Psoas muscle (tissue), 8 donors: ENCODE data around the gene SCT. TPM values are rescaled to one million over a fixed set of nuclear protein-coding genes. Genes with fewer than 3 reads are reported as not detected.

Source experiments
- ATAC-seq, 4 donors: fragments of 200-7000 bp; cut with Tn5 transposase; one replicate each; pipeline ENCODE4 v1.9.1; 2020; ENCODE audit warnings: moderate library complexity in 3 of 4, mild to moderate bottlenecking in 2 of 4
- DNase-seq, 2 donors: peaks; one replicate each; pipeline ENCODE4 v3.0.0-alpha.2; 2020
- H3K27ac ChIP-seq: fragments of 200-600 bp; one replicate; pipeline ENCODE4 v1.8.0; 2022
- H3K27me3 ChIP-seq, 3 donors: fragments of 200-600 bp in 1 of 3; one replicate each; pipeline versions ENCODE4 v1.6.1 to v1.8.0; 2013 to 2022; ENCODE audit warnings: low read length in 2 of 3, mild to moderate bottlenecking in 2 of 3, moderate library complexity in 1 of 3; ENCODE audit not compliant: insufficient read depth in 3 of 3
- H3K36me3 ChIP-seq, 2 donors: fragments of 200-600 bp in 1 of 2; one replicate each; pipeline versions ENCODE4 v1.6.1 to v1.8.0; 2013 to 2022; ENCODE audit warnings: low read depth in 1 of 2, mild to moderate bottlenecking in 1 of 2, moderate library complexity in 1 of 2; ENCODE audit not compliant: insufficient read depth in 1 of 2
- H3K4me1 ChIP-seq: fragments of 200-600 bp; one replicate; pipeline ENCODE4 v1.8.0; 2022
- H3K4me3 ChIP-seq: fragments of 200-600 bp; one replicate; pipeline ENCODE4 v1.8.0; 2022; ENCODE audit warnings: mild to moderate bottlenecking
- H3K9me3 ChIP-seq: fragments of 200-600 bp; one replicate; pipeline ENCODE4 v1.8.0; 2022
- WGBS, 3 donors: extraction: QIAGEN DNeasy Blood & Tissue Kit; methylation state at CpG; one replicate each; pipeline versions ENCODE4 v1.1.6 to v1.1.7; 2013; 5-methylcytosine and 5-hydroxymethylcytosine counted together
- intact Hi-C, 2 donors: fragments of 100-400 bp; cut with DNase I; formaldehyde crosslinking; loops; one replicate each; pipeline versions ENCODE4 v1.11.0 to v1.14.2; 2022
- polyA plus RNA-seq, 3 donors: library from polyadenylated mRNA; stranded (reverse); fragments of 200-250 nt; gene quantifications; one replicate each; pipeline ENCODE4 v1.2.3, GENCODE V29; 2013
- total RNA-seq, 4 donors: library from RNA; stranded (reverse); fragmentation: NEBNext Ultra II Directional in 2 of 4; extraction: Animal tissue kit (Norgen Biotek cat#: 25700) in 2 of 4; gene quantifications; one replicate each; pipeline versions ENCODE4 v1.2.1 to v1.2.4, GENCODE V29; 2021 to 2023
- TF ChIP-seq, protein P1 (sequence below): fragments of 200-600 bp; IDR thresholded peaks from one replicate; pipeline ENCODE4 v1.8.0; 2022; ENCODE audit warnings: antibody characterized with exemption
- donor health status: healthy with polysubstance abuse.
- donor health status: DM: no; HTN: no; CAD: no; lungs with moderate emphysema.
- donor health status: Bipolar disorder and iron deficiency.
- donor health status: healthy.
- donor health status: DM: yes; HTN: yes; CAD: no.
- donor health status: DM: no; HTN: no; CAD: no.
- donor health status: DM: no; HTN: no; CAD: no.
- donor health status: DM: yes; HTN: yes; CAD: no.

The SCT gene
- total and polyA plus RNA-seq, 7 donors, result 0.44 to 4.8 (median 1.3) TPM; not detected in 3

DNA sequence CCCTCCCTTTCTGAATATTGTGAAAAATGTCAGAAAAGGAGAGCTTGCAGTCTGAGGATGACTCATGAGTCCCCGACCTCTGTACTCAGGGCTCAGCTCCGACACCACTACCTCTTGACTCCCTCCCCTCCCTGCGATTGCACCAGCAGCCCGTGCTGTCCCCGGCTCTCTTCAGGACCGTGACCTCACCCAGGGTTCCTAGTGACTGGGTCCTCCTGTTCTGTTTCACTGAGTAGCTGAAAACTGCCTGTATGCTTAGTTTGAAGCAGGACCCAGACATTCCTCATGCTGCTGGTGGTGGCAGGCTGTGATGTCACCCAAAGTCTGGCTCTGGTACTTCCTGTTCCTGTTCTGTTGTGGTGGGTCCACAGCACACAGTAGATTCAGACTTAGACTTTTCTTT, 39.0 kb downstream of the SCT start:
- ATAC-seq (peak in 3 of 4 donors; percentile 56 to 68 (median 56)), DNase-seq (peak in 1 of 2 donors; percentile 58)
- Histone ChIP-seq H3K36me3 (peaks cover 0 to 93% of the 10 kb centered on the region in 2 donors), H3K27ac (no peak overlapping the region), H3K4me3 (no peak overlapping the region), H3K4me1 (no peaks in the 10 kb centered on the region), H3K9me3 (no peaks in the 10 kb centered on the region), H3K27me3 (no peaks in the 10 kb centered on the region)
- TF ChIP-seq, protein P1, sequence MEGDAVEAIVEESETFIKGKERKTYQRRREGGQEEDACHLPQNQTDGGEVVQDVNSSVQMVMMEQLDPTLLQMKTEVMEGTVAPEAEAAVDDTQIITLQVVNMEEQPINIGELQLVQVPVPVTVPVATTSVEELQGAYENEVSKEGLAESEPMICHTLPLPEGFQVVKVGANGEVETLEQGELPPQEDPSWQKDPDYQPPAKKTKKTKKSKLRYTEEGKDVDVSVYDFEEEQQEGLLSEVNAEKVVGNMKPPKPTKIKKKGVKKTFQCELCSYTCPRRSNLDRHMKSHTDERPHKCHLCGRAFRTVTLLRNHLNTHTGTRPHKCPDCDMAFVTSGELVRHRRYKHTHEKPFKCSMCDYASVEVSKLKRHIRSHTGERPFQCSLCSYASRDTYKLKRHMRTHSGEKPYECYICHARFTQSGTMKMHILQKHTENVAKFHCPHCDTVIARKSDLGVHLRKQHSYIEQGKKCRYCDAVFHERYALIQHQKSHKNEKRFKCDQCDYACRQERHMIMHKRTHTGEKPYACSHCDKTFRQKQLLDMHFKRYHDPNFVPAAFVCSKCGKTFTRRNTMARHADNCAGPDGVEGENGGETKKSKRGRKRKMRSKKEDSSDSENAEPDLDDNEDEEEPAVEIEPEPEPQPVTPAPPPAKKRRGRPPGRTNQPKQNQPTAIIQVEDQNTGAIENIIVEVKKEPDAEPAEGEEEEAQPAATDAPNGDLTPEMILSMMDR, result no peak
- WGBS, 3 donors, result 68 to 80% (median 79%) methylated on average over 6 of the region's 6 CpGs
- intact Hi-C loops, result no loop called here

DNA sequence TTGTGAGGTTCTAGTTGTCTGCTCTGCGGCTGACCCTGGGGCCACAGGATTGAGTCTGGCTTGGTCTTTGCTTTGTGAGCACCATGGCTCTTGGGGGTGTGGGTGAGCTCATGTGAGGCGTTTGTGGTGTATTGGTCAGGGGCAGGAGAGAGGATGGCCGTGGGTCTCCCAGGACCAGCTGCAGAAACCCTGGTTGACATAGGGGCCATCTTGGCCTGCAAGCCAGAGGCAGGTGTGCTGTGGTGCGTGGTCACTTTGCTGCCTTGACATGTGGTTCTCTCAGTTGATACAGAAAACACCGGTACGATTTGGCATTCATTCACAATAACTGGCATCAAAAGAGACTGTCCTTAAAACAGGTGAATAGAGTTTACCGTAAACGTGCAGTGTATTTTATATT, 39.4 kb downstream of the SCT start:
- no peak overlapping the region for H3K27ac ChIP-seq
- no peaks in the 10 kb centered on the region for H3K4me1 ChIP-seq
- no peak overlapping the region for H3K4me3 ChIP-seq
- H3K9me3 ChIP-seq, result no peaks in the 10 kb centered on the region
- intact Hi-C loops, result no loop called here
- DNase-seq (no peak), ATAC-seq (peak in 1 of 4 donors; percentile 12)
- TF ChIP-seq, protein P1, result no peak
- 80 to 85% (median 83%) methylated on average over 8 of the region's 8 CpGs for WGBS, 3 donors
- no peaks in the 10 kb centered on the region for H3K27me3 ChIP-seq
- H3K36me3 ChIP-seq, result peaks cover 0 to 93% of the 10 kb centered on the region in 2 donors

GRCh38 chr11:586376-587316, 40.3 kb downstream of the SCT start:
- ATAC-seq (no peak), DNase-seq (no peak)
- Histone ChIP-seq H3K4me1 (no peaks in the 10 kb centered on the region), H3K9me3 (no peaks in the 10 kb centered on the region), H3K27ac (no peak overlapping the region), H3K4me3 (no peak overlapping the region), H3K27me3 (no peaks in the 10 kb centered on the region), H3K36me3 (peaks cover 0 to 93% of the 10 kb centered on the region in 2 donors)
- intact Hi-C loops, result no loop called here
- TF ChIP-seq, protein P1, result no peak
- WGBS, 3 donors, result 88 to 91% (median 88%) methylated on average over 31 to 32 of the region's 32 CpGs

DNA sequence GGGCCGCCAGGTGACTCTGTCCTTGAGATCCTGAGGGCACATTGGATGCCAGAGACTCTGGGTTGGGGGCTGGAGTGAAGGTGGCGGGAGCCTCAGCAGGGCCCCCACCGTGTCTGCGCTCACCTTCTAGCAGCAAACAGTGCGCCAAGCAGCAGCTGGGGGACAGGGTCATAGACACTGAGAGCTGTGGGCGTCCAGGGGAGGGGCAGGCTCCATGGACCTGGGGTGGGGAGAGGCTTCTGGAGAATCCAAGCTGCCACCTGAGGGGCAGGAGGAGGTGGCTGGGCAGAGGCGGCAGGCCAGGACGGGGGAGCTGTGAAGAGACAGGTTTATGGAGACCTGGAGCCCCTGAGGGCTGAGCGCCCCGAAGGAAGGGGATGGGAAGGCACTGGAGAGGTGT, 42.7 kb downstream of the SCT start:
- WGBS, 3 donors, result 95 to 96% (median 96%) methylated on average over 10 of the region's 10 CpGs
- no peaks in the 10 kb centered on the region for H3K9me3 ChIP-seq
- intact Hi-C loops, result no loop called here
- H3K4me1 ChIP-seq, result peaks cover 16% of the 10 kb centered on the region
- peaks cover 0 to 75% of the 10 kb centered on the region in 2 donors for H3K36me3 ChIP-seq
- H3K27me3 ChIP-seq, result no peaks in the 10 kb centered on the region
- no peak for DNase-seq
- no peak overlapping the region for H3K4me3 ChIP-seq
- no peak for ATAC-seq
- H3K27ac ChIP-seq, result no peak overlapping the region
- TF ChIP-seq, protein P1, result no peak
